Coronary artery (tissue), 2 donors: Measurements from ENCODE around the gene SLC9A3.

Source experiments
- DNase-seq: peaks from one replicate; pipeline ENCODE4 v3.0.0-alpha.2; 2017; ENCODE audit warnings: low spot score
- H3K27ac ChIP-seq, 2 donors: fragments of 200-600 bp; sonication (generic); one replicate each; pipeline ENCODE4 v1.5.1; 2016 to 2019
- H3K4me3 ChIP-seq: fragments of 200-600 bp; sonication (generic); 2 replicates; pipeline ENCODE4 v1.5.1; 2016; ENCODE audit warnings: mild to moderate bottlenecking, moderate library complexity
- TF ChIP-seq, protein P1 (sequence below): fragments of 200-600 bp; sonication (generic); IDR thresholded peaks from one replicate; pipeline ENCODE4 v1.5.1; 2019; ENCODE audit warnings: antibody characterized with exemption

SLC9A3 gene

DNA sequence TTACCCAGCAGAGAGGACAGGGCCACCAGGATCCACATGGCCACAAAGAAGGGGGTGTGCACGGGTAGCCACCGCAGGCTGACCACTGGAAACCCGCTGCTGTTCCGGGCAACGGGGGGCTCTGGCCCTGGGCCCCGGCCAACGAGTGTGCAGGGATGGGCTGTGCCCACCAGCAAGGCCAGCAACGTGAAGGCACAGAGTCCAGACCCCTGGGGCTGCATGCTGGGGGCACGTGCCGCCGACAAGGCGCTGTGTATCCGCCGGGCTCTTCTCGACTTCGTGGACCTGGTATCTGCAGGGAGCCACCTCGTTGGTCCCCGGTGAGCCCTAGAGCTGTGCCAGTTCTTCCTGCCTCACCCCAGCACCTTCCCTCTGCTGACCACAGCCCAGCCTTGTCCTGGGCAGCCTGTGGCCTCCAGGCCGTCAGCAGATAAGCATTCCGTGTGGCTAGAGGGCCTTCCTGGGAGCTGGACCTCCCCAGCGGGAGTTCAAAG is 45.7 kb upstream of the SLC9A3 start:
- DNase-seq: no peak
- TF ChIP-seq, protein P1, sequence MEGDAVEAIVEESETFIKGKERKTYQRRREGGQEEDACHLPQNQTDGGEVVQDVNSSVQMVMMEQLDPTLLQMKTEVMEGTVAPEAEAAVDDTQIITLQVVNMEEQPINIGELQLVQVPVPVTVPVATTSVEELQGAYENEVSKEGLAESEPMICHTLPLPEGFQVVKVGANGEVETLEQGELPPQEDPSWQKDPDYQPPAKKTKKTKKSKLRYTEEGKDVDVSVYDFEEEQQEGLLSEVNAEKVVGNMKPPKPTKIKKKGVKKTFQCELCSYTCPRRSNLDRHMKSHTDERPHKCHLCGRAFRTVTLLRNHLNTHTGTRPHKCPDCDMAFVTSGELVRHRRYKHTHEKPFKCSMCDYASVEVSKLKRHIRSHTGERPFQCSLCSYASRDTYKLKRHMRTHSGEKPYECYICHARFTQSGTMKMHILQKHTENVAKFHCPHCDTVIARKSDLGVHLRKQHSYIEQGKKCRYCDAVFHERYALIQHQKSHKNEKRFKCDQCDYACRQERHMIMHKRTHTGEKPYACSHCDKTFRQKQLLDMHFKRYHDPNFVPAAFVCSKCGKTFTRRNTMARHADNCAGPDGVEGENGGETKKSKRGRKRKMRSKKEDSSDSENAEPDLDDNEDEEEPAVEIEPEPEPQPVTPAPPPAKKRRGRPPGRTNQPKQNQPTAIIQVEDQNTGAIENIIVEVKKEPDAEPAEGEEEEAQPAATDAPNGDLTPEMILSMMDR: no peak
- Histone ChIP-seq H3K4me3 (no peak overlapping the region), H3K27ac (no peak overlapping the region)

DNA sequence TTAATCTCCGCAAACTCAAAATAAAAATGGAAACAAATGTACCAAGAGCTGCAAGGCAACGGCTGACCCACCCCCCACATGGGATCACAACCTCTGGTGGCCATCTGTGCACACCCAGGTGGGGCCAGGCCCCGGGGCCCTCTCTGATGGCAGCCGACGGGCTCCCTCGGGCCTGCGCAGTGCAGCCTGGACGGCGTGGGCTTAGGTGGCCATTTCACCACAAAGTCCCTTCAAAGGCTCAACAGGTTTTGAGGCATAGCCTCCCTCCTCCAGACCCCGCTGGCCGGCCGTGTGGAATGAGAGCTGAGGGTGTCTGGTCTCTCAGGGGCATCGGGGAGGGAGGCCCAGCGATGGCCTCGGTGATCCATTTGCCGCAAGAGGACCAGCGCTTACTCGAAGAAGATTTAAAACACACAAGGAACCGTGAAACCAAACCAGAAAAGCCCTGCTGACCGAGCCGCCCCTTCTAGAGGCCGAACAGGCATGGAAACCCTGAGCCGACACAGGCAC is 45.2 kb upstream of the SLC9A3 start:
- TF ChIP-seq, protein P1: no peak
- H3K27ac ChIP-seq: no peak overlapping the region
- DNase-seq: no peak
- H3K4me3 ChIP-seq: no peak overlapping the region

DNA sequence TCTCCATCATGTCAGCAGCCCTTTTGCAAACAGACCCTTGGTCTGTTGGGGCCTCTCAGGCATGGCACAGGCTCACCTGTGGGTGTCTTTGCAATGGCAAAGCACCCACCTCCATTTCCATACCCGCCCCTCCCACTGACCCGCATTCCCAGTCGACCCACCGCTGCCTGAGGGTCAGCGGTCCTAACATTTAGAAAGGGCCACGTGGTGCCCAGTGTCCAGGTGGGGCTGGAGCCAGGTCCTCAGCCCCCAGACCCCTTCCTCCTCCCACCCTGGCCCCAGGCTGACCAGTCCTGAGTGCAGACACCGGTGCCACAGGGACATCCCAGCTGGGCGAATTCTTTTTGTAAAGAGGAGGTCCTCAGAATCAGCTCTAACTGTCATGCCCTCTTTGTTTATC is 44.6 kb upstream of the SLC9A3 start:
- H3K4me3 ChIP-seq: no peak overlapping the region
- no peak for DNase-seq
- TF ChIP-seq, protein P1: no peak
- no peak overlapping the region for H3K27ac ChIP-seq

DNA sequence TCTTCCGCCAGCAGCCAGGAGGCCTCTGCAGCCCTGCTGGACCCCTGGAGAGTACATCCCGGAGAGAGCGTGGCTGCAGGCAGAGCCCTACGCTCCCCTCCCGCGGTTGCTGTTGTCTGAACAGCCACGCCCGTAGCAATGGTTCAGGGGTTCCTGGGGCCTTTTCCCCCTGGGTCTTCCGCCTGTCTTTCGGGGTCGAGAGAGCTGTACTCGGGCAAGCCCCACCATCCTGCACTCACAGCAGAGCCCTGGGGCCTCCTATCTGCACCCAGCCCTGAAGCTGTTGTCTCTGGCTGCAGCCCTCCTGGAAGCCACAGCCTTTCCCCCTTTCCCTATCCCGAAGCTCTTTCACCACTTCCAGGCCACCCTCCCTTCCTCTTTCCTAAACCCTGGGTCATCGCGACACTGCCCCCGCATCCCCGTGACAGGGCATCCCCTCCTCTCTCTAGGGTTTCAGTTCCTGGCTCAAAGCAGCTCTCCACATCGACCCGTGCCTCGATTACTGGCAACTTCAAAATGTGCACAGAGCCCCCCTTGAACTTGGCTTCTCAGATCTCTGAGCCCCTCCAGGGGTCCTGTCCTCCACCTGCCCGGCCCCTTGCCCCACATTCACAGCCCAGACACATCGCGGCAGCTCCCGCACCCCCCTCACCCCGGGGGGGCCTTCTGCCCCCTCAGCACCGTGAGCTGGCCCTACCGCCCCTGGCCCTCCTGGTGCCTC is 44.0 kb upstream of the SLC9A3 start:
- no peak overlapping the region for H3K27ac ChIP-seq
- H3K4me3 ChIP-seq: no peak overlapping the region
- DNase-seq: no peak
- TF ChIP-seq, protein P1: no peak

DNA sequence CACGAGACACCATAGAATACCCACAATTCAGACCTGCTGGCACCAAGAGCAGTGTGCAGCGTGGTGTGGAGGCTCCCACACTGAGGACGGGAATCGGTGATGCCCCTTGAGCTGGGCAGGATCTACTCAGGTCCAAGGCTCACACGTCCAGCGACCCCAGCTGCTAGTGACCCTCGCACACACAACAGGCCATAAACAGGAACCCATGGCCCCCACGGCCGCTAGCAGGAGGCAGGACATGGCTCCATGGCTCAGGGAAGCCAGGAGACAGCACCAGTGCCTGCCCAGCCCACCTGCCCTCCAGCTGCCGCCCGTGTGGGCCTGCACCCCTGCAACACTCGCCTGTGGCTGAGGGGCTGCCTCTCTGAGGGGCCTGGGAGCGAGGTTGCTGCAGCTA is 43.4 kb upstream of the SLC9A3 start:
- no peak for DNase-seq
- Histone ChIP-seq H3K27ac (no peak overlapping the region), H3K4me3 (no peak overlapping the region)
- TF ChIP-seq, protein P1: no peak

DNA sequence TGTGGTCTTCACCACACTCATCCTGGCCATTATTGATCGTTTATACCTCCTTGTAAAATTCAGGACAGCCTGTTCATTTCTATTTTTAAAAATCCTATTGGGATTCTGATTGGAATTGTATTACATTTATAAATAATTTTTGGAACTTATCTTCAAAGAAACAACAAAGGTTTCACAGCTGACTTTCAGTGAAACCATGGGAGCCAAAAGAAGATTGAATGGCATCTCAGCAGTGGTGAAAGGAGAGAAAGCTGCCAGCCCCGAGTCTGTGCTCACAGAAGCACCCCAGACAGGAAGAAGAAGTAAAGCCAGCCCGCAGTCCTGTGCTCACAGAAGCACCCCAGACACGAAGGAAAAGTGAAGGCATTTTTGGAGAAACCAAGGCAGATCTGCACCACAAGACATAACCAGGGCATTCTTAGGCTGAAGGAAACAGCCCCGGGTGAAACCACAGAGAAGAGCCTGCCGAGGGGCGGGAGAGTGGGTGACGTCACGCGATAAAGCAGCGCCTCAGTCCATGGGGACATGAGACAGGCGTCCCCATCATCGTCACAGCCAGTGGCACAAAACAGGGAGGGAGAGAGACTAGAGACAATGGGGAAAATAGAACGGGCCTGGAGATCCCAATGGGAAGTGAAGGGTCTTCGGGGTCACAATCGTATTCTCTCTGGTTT is 42.5 kb upstream of the SLC9A3 start:
- DNase-seq: no peak
- Histone ChIP-seq H3K4me3 (no peak overlapping the region), H3K27ac (no peak overlapping the region)
- TF ChIP-seq, protein P1: no peak
